Right atrium auricular region (tissue), 2 donors: ENCODE results near the gene FLVCR1. TPM values are rescaled to one million over a fixed set of nuclear protein-coding genes. Genes with fewer than 3 reads are reported as not detected.

Source experiments
- DNase-seq: peaks from one replicate; pipeline ENCODE4 v3.0.0-alpha.2; 2019; ENCODE audit warnings: low spot score
- H3K27ac ChIP-seq, 2 donors: fragments of 200-600 bp; sonication (generic); 1 replicate in 1 of 2; 2 replicates in 1 of 2; pipeline ENCODE4 v1.5.1; 2016 to 2019
- H3K27me3 ChIP-seq, 2 donors: fragments of 200-600 bp; sonication (generic); one replicate each; pipeline versions ENCODE4 v1.5.1 to v1.6.0; 2017 to 2019
- H3K36me3 ChIP-seq: fragments of 200-600 bp; sonication (generic); one replicate; pipeline ENCODE4 v1.5.1; 2016
- H3K4me1 ChIP-seq, 2 donors: fragments of 200-600 bp; sonication (generic); one replicate each; pipeline versions ENCODE4 v1.5.1 to v1.6.0; 2017 to 2019
- H3K4me3 ChIP-seq, 2 donors: fragments of 200-600 bp; sonication (generic); 1 replicate in 1 of 2; 2 replicates in 1 of 2; pipeline ENCODE4 v1.5.1; 2017 to 2019; ENCODE audit warnings: mild to moderate bottlenecking in 1 of 2, moderate library complexity in 1 of 2
- H3K9me3 ChIP-seq, 2 donors: fragments of 200-600 bp; sonication (generic); one replicate each; pipeline ENCODE4 v1.5.1; 2019
- total RNA-seq, 2 donors: library from RNA; depleted of rRNA; stranded (reverse); fragments of >200 nt; gene quantifications; one replicate each; pipeline ENCODE4 v1.1.0, GENCODE V29; 2016
- TF ChIP-seq, protein P1 (sequence below), 2 donors: fragments of 200-600 bp; sonication (generic); IDR thresholded peaks; one replicate each; pipeline ENCODE4 v1.5.1; 2019; ENCODE audit warnings: antibody characterized with exemption in 2 of 2

FLVCR1 gene
- total RNA-seq, 2 donors from 2014 or later, result 0.89 to 2.4 TPM

DNA sequence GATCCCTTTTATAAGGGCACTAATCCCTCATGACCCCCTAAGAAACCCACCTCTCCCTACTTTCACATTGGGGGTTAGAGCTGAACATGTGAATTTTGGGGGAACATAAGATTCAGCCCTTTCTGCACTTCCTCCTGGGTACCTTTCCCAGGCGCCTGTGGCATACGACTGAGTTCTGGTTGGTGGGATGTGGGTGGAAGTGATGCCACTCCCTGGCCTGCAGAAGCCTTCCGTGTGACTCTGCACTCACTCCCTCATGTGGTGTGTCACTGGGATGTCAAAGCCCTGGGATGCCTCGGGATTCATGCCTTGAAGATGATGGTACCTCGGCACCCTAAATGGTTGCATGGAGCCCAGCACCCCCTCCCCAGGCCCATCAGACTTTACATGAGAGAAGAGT lies 63.9 kb downstream of the FLVCR1 start:
- Histone ChIP-seq H3K9me3 (no peaks in the 10 kb centered on the region), H3K4me1 (no peaks in the 10 kb centered on the region), H3K4me3 (no peak overlapping the region), H3K27ac (no peak overlapping the region), H3K36me3 (no peaks in the 10 kb centered on the region), H3K27me3 (no peaks in the 10 kb centered on the region)
- DNase-seq, result no peak
- TF ChIP-seq, protein P1, sequence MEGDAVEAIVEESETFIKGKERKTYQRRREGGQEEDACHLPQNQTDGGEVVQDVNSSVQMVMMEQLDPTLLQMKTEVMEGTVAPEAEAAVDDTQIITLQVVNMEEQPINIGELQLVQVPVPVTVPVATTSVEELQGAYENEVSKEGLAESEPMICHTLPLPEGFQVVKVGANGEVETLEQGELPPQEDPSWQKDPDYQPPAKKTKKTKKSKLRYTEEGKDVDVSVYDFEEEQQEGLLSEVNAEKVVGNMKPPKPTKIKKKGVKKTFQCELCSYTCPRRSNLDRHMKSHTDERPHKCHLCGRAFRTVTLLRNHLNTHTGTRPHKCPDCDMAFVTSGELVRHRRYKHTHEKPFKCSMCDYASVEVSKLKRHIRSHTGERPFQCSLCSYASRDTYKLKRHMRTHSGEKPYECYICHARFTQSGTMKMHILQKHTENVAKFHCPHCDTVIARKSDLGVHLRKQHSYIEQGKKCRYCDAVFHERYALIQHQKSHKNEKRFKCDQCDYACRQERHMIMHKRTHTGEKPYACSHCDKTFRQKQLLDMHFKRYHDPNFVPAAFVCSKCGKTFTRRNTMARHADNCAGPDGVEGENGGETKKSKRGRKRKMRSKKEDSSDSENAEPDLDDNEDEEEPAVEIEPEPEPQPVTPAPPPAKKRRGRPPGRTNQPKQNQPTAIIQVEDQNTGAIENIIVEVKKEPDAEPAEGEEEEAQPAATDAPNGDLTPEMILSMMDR (IDR thresholded peaks at IDR 0.05), result no peak

DNA sequence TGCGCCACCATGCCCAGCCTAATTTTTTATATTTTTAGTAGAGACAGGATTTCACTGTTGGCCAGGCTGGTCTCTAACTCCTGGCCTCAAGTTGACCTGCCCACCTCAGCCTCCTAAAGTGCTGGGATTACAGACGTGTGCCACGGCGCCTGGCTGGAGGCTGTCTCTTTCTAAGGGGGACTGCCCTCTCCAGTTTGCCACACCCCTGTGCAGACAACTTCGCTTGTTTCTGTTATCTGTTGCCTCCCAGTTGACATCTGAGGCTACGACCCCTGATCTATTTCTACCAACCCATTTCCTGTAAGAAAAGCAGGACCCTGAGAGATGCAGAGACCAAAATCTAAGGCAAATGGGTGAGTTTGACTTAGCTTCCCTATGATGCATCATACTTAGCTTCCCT lies 68.3 kb downstream of the FLVCR1 start:
- Histone ChIP-seq H3K27me3 (no peaks in the 10 kb centered on the region), H3K9me3 (no peaks in the 10 kb centered on the region), H3K27ac (no peak overlapping the region), H3K4me3 (no peak overlapping the region), H3K4me1 (no peaks in the 10 kb centered on the region), H3K36me3 (no peaks in the 10 kb centered on the region)
- TF ChIP-seq, protein P1 (IDR thresholded peaks at IDR 0.05), result no peak
- DNase-seq, result no peak

GRCh38 chr1:212928323-212929291 lies 70.5 kb downstream of the FLVCR1 start:
- H3K9me3 ChIP-seq, result no peaks in the 10 kb centered on the region
- no peak overlapping the region for H3K27ac ChIP-seq
- H3K27me3 ChIP-seq, result no peaks in the 10 kb centered on the region
- DNase-seq, result no peak
- H3K36me3 ChIP-seq, result no peaks in the 10 kb centered on the region
- H3K4me1 ChIP-seq, result no peaks in the 10 kb centered on the region
- TF ChIP-seq, protein P1 (IDR thresholded peaks at IDR 0.05), result no peak
- H3K4me3 ChIP-seq, result no peak overlapping the region

- DNase-seq, result no peak
- no peaks in the 10 kb centered on the region for H3K9me3 ChIP-seq
- H3K27ac ChIP-seq, result no peak overlapping the region
- no peaks in the 10 kb centered on the region for H3K4me1 ChIP-seq
- H3K36me3 ChIP-seq, result no peaks in the 10 kb centered on the region
- TF ChIP-seq, protein P1 (IDR thresholded peaks at IDR 0.05), result no peak
- H3K4me3 ChIP-seq, result no peak overlapping the region
- H3K27me3 ChIP-seq, result no peaks in the 10 kb centered on the region
Observed at GRCh38 chr1:212930986-212931678, 73.1 kb downstream of the FLVCR1 start.

- H3K4me3 ChIP-seq, result no peak overlapping the region
- TF ChIP-seq, protein P1 (IDR thresholded peaks at IDR 0.05), result no peak
- H3K27ac ChIP-seq, result no peak overlapping the region
- peaks cover 0 to under 1% of the 10 kb centered on the region in 2 donors for H3K9me3 ChIP-seq
- H3K27me3 ChIP-seq, result no peaks in the 10 kb centered on the region
- no peak for DNase-seq
- no peaks in the 10 kb centered on the region for H3K36me3 ChIP-seq
- H3K4me1 ChIP-seq, result no peaks in the 10 kb centered on the region
Observed at GRCh38 chr1:212933815-212934471, 75.9 kb downstream of the FLVCR1 start.
